Measurements from ENCODE around the gene MED12L.

- TF ChIP-seq POLR2A (IDR thresholded peaks at IDR 0.05) (no peak), POLR2AphosphoS5 (IDR thresholded peaks at IDR 0.05) (no peak), CTCF (IDR thresholded peaks at IDR 0.05) (no peak), EP300 (IDR thresholded peaks at IDR 0.05) (no peak)
Observed at GRCh38 chr3:151351219-151351618, 265.8 kb downstream of the MED12L start.
